Non-pigmented ciliary epithelial cell (primary cell): ENCODE measurements around the gene ZKSCAN2.

ENCODE experiments used
- DNase-seq: peaks from one replicate; pipeline ENCODE4 v3.0.0-alpha.2; 2010; ENCODE audit warnings: low read depth

Gene ZKSCAN2

GRCh38 chr16:25257470-25257955 lies at the start of gene ZKSCAN2:
TSS of gene ZKSCAN2 (minus strand) at chr16:25257845. CDS start at chr16:25257127, 718 bp downstream.
- DNase-seq = peak; percentile 38

GRCh38 chr16:25299792-25300590 lies 42.3 kb upstream of the ZKSCAN2 start:
- DNase-seq = no peak

- no peak for DNase-seq
Measured at GRCh38 chr16:25298165-25298872, 40.7 kb upstream of the ZKSCAN2 start.

- no peak for DNase-seq
Measured at GRCh38 chr16:25297151-25297787, 39.6 kb upstream of the ZKSCAN2 start.

GRCh38 chr16:25291580-25291979 lies 33.9 kb upstream of the ZKSCAN2 start:
- DNase-seq = no peak

- no peak for DNase-seq
Measured at GRCh38 chr16:25289466-25289865, 31.8 kb upstream of the ZKSCAN2 start.

GRCh38 chr16:25279491-25279890 lies 21.8 kb upstream of the ZKSCAN2 start:
- no peak for DNase-seq

- DNase-seq = no peak
Measured at GRCh38 chr16:25271421-25271820, 13.8 kb upstream of the ZKSCAN2 start.

GRCh38 chr16:25270577-25270976 lies 12.9 kb upstream of the ZKSCAN2 start:
- no peak for DNase-seq

- no peak for DNase-seq
Measured at GRCh38 chr16:25269879-25270278, 12.2 kb upstream of the ZKSCAN2 start.

- no peak for DNase-seq
Measured at GRCh38 chr16:25265968-25266367, 8.3 kb upstream of the ZKSCAN2 start.

GRCh38 chr16:25264597-25264996 lies 7.0 kb upstream of the ZKSCAN2 start:
- no peak for DNase-seq

GRCh38 chr16:25260416-25260815 lies 2.8 kb upstream of the ZKSCAN2 start:
- no peak for DNase-seq

- no peak for DNase-seq
Measured at GRCh38 chr16:25258861-25259179, 1.2 kb upstream of the ZKSCAN2 start.

GRCh38 chr16:25257956-25258860 lies 563 bp upstream of the ZKSCAN2 start:
- peak; percentile 26 for DNase-seq

- no peak for DNase-seq
Measured at GRCh38 chr16:25256695-25257469, 763 bp downstream of the ZKSCAN2 start.

GRCh38 chr16:25253322-25253721 lies 4.3 kb downstream of the ZKSCAN2 start:
- no peak for DNase-seq

GRCh38 chr16:25250467-25250866 lies 7.2 kb downstream of the ZKSCAN2 start:
- no peak for DNase-seq

GRCh38 chr16:25235991-25236390 lies 21.7 kb downstream of the ZKSCAN2 start:
- no peak for DNase-seq

- DNase-seq = no peak
Measured at GRCh38 chr16:25228372-25228771, 29.3 kb downstream of the ZKSCAN2 start.

- no peak for DNase-seq
Measured at GRCh38 chr16:25224731-25225319, 32.8 kb downstream of the ZKSCAN2 start.
